Measurements from ENCODE around the gene SLC26A3. TPM values are rescaled to one million over a fixed set of nuclear protein-coding genes. Genes with fewer than 3 reads are reported as not detected.

The SLC26A3 gene
- total RNA-seq, 1 donor from 2014 or later, result 0.11 TPM

- peak overlapping the region in 1 of 2 donors; percentile 92 for H3K4me3 ChIP-seq
- no peaks in the 10 kb centered on the region for H3K27me3 ChIP-seq
- H3K27ac ChIP-seq, result no peak overlapping the region
- H3K36me3 ChIP-seq, result peaks cover 11 to 21% of the 10 kb centered on the region in 2 donors
- peaks cover 10 to 20% of the 10 kb centered on the region in 2 donors for H3K4me1 ChIP-seq
- H3K9me3 ChIP-seq, result no peaks in the 10 kb centered on the region
- intact Hi-C loops (cut with DNase I), result loop anchor here (10.0 kb wide), 2 partner anchors 259 to 1461 kb away; partner anchors contain the start of genes LAMB1 and NAMPT
- no peak for DNase-seq (ENCODE audit: low spot score in 2 of 2)
- TF ChIP-seq, protein P1, sequence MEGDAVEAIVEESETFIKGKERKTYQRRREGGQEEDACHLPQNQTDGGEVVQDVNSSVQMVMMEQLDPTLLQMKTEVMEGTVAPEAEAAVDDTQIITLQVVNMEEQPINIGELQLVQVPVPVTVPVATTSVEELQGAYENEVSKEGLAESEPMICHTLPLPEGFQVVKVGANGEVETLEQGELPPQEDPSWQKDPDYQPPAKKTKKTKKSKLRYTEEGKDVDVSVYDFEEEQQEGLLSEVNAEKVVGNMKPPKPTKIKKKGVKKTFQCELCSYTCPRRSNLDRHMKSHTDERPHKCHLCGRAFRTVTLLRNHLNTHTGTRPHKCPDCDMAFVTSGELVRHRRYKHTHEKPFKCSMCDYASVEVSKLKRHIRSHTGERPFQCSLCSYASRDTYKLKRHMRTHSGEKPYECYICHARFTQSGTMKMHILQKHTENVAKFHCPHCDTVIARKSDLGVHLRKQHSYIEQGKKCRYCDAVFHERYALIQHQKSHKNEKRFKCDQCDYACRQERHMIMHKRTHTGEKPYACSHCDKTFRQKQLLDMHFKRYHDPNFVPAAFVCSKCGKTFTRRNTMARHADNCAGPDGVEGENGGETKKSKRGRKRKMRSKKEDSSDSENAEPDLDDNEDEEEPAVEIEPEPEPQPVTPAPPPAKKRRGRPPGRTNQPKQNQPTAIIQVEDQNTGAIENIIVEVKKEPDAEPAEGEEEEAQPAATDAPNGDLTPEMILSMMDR (IDR thresholded peaks at IDR 0.05), result no peak
These were observed 57.0 kb downstream of the SLC26A3 start for GRCh38 chr7:107746006-107746405.

- TF ChIP-seq, protein P1 (IDR thresholded peaks at IDR 0.05), result no peak
- Histone ChIP-seq H3K4me1 (peaks cover 10 to 20% of the 10 kb centered on the region in 2 donors), H3K4me3 (peak overlapping the region; percentile 80 to 92), H3K9me3 (no peaks in the 10 kb centered on the region), H3K27ac (peak overlapping the region; percentile 95), H3K27me3 (no peaks in the 10 kb centered on the region), H3K36me3 (peaks cover 0 to 6% of the 10 kb centered on the region in 2 donors)
- no peak for DNase-seq (ENCODE audit: low spot score in 2 of 2)
- intact Hi-C loops (cut with DNase I), result loop anchor here (1.0 to 10.0 kb wide), 10 partner anchors 130 to 1460 kb away; partner anchors contain the start of genes BCAP29, COG5, DLD and DUS4L
These were observed 58.7 kb downstream of the SLC26A3 start for GRCh38 chr7:107744345-107744750.

DNA sequence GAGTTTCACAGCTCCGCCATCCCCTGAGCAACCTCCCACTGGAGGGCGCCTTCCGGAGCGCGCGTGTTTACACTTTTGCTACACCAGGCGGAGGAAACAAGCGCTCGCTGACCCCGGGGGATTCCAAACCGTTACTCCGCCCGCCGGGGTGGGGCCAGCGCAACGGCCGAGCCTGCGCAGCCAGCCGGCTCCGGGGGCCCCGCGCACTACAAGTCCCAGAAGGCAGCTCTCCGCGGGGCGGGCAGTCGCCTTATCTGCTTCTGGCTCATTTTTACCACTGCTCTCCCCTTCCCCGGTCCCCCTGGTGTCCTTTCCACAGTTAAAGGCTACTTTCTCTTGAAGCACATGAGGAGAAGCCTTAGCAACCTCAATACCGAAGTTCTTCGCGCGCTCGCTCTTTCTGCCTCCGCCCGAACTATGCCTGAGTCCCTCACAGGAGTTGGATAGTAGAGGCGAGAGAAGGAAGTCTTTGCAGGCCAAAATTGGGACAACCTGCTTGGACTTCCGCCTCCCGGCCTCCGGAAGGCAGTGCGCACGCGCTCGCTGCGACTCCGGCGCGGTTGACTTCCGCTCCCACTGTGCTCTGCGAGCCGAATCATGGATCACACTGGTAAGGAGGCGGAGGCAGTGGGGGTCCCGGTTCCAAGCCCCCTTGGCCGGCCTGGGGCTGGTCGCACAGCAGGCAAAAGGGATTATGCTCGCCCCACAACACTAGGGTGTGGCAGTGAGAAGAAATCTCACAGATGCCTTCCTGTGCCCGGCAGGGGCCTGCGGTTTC, 59.3 kb downstream of the SLC26A3 start, which contains the start of gene CBLL1:
Gene CBLL1 (plus strand): TSS at position 576 of the 778 bp plus-strand sequence. CDS start 22 bp downstream, at position 598.
- DNase-seq (ENCODE audit: low spot score in 2 of 2), result peak; percentile 85 to 99

GRCh38 chr7:107742678-107743566, 60.1 kb downstream of the SLC26A3 start:
- Histone ChIP-seq H3K27ac (peak overlapping the region; percentile 95), H3K4me1 (peaks cover 10 to 20% of the 10 kb centered on the region in 2 donors), H3K9me3 (no peaks in the 10 kb centered on the region), H3K36me3 (no peaks in the 10 kb centered on the region), H3K4me3 (peak overlapping the region; percentile 80 to 92), H3K27me3 (no peaks in the 10 kb centered on the region)
- TF ChIP-seq, protein P1 (IDR thresholded peaks at IDR 0.05), result no peak
- DNase-seq (ENCODE audit: low spot score in 2 of 2), result peak; percentile 16 to 75
- intact Hi-C loops (cut with DNase I), result loop anchor here (1.0 to 10.0 kb wide), 9 partner anchors 146 to 1458 kb away; partner anchors contain the start of genes BCAP29, COG5, DLD and DUS4L

More for the DNA sequence above, 59.3 kb downstream of the SLC26A3 start, which contains the start of gene CBLL1:
- Histone ChIP-seq H3K4me1 (peaks cover 10 to 20% of the 10 kb centered on the region in 2 donors), H3K36me3 (peaks cover 0 to 3% of the 10 kb centered on the region in 2 donors), H3K27ac (peak within 1 kb of the TSS; percentile 95), H3K4me3 (peak within 1 kb of the TSS; percentile 80 to 92), H3K9me3 (no peaks in the 10 kb centered on the region), H3K27me3 (no peaks in the 10 kb centered on the region)
- intact Hi-C loops (cut with DNase I), result loop anchor here (1.0 to 10.0 kb wide), 11 partner anchors 131 to 1459 kb away; partner anchors contain the start of genes BCAP29, COG5, DLD and DUS4L
- TF ChIP-seq, protein P1 (IDR thresholded peaks at IDR 0.05), result peak; percentile 51 to 76 (median 71)

DNA sequence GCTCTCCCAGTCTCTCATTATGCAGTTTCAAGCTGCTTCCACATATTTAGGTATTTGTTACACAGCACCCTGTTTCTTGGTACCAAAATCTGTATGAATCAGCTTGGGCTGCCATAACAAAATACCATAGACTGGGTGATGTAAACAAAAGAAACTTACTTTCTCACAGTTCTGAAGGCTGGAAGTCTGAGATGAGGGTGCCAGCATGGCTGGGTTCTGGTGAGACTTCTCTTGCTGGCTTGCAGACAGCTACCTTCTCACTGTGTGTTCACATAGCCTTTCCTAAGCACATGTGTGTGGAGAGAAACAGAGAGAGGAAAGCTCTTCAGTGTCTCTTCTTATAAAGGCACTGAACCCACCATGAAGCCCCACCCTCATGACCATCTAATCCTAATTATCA, 74.7 kb downstream of the SLC26A3 start:
- H3K4me1 ChIP-seq, result no peaks in the 10 kb centered on the region
- H3K9me3 ChIP-seq, result no peaks in the 10 kb centered on the region
- no peaks in the 10 kb centered on the region for H3K36me3 ChIP-seq
- TF ChIP-seq, protein P1 (IDR thresholded peaks at IDR 0.05), result no peak
- DNase-seq (ENCODE audit: low spot score in 2 of 2), result no peak
- H3K27me3 ChIP-seq, result no peaks in the 10 kb centered on the region
- H3K4me3 ChIP-seq, result no peak overlapping the region
- no peak overlapping the region for H3K27ac ChIP-seq
- intact Hi-C loops (cut with DNase I), result loop anchor here (10.0 kb wide), 2 partner anchors 523 to 583 kb away; no protein-coding TSS in a partner anchor

Data from ascending aorta (tissue), 2 donors.